ENCODE results near the gene PDE4B. TPM values are rescaled to one million over a fixed set of nuclear protein-coding genes. Genes with fewer than 3 reads are reported as not detected.

The PDE4B gene
- total and polyA plus RNA-seq, 10 of the 15 experiments (the other 5 are each of a cell fraction or from before 2014, with no cell fraction given), result 3.0 to 13.2 (median 5.7) TPM

DNA sequence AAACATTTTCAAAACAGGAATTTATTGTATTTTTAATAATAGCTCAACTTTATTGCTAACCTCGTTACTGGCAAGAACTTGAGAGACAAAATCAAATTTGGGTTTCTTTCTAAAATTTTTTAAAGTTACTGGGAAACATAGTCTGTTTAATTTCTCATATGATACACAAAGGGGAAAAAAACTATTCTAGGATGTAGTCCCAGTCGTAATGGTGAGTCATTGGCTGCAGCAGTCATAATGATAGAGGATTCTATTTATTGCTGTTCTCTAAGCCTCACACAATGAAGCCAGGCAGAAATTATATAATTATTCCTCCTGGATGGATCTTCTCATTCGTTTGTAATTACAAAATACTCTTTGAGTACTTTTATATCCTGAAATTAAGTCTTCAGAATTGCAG lies 414.8 kb downstream of the PDE4B start (continued):
- TF ChIP-seq, protein P1, sequence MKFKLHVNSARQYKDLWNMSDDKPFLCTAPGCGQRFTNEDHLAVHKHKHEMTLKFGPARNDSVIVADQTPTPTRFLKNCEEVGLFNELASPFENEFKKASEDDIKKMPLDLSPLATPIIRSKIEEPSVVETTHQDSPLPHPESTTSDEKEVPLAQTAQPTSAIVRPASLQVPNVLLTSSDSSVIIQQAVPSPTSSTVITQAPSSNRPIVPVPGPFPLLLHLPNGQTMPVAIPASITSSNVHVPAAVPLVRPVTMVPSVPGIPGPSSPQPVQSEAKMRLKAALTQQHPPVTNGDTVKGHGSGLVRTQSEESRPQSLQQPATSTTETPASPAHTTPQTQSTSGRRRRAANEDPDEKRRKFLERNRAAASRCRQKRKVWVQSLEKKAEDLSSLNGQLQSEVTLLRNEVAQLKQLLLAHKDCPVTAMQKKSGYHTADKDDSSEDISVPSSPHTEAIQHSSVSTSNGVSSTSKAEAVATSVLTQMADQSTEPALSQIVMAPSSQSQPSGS (IDR thresholded peaks at IDR 0.05; ENCODE audit: low read length), result no peak

- no TSS peak for BruUV-seq (replicated peaks)
- TF ChIP-seq BCL3 (IDR thresholded peaks at IDR 0.05; ENCODE audit: borderline replicate concordance, insufficient read depth, low read depth, low read length, poor library complexity, severe bottlenecking), result no peak
- TF ChIP-seq, protein P2, sequence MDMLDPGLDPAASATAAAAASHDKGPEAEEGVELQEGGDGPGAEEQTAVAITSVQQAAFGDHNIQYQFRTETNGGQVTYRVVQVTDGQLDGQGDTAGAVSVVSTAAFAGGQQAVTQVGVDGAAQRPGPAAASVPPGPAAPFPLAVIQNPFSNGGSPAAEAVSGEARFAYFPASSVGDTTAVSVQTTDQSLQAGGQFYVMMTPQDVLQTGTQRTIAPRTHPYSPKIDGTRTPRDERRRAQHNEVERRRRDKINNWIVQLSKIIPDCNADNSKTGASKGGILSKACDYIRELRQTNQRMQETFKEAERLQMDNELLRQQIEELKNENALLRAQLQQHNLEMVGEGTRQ (IDR thresholded peaks at IDR 0.05; ENCODE audit: borderline replicate concordance, low read depth, low read length), result no peak
- no peak for TF ChIP-seq EED (IDR thresholded peaks at IDR 0.05; ENCODE audit: low read depth)
- TF ChIP-seq KLF5 (IDR thresholded peaks at IDR 0.05; ENCODE audit: partially characterized antibody), result no peak
- no peak for TF ChIP-seq RUNX3 (IDR thresholded peaks at IDR 0.05; ENCODE audit: low read length)
- no peak for TF ChIP-seq ZSCAN29 (IDR thresholded peaks at IDR 0.05)
- TF ChIP-seq CBX3 (IDR thresholded peaks at IDR 0.05; ENCODE audit: borderline replicate concordance, low read depth), result no peak
- TF ChIP-seq POLR2AphosphoS5 (IDR thresholded peaks at IDR 0.05; ENCODE audit: low read length), result no peak
- TF ChIP-seq NRF1 (conservative IDR thresholded peaks at IDR 0.05; ENCODE audit: low read depth, low read length), result no peak
- no peak for TF ChIP-seq RCOR1 (conservative IDR thresholded peaks at IDR 0.05; ENCODE audit: low read depth, low read length)
- TF ChIP-seq ZNF217 (IDR thresholded peaks at IDR 0.05), result no peak
- TF ChIP-seq CREM (IDR thresholded peaks at IDR 0.05; ENCODE audit: low read depth), result no peak
- no peak for TF ChIP-seq LARP7 (IDR thresholded peaks at IDR 0.05)
- H3K4me1 ChIP-seq (ENCODE audit: control insufficient read depth, insufficient read depth, low read length), result no peaks in the 10 kb centered on the region
- no peak overlapping the region for H3K9ac ChIP-seq (ENCODE audit: control insufficient read depth, insufficient read depth, low read length)
- intact Hi-C loops (cut with micrococcal nuclease; ENCODE audit: unreplicated experiment), result no loop called here
- SMC1A ChIA-PET (ENCODE audit: uncharacterized antibody, unreplicated experiment), result interaction anchor here (0.9 to 1.2 kb wide), 4 partner anchors 9 to 236 kb away, joined by 3 to 5 read pairs (median 3); no protein-coding TSS in a partner anchor
- no peaks in the 10 kb centered on the region for H4K20me1 ChIP-seq (ENCODE audit: control insufficient read depth, insufficient read depth)
- no peak overlapping the region for H3K27ac ChIP-seq (ENCODE audit: control insufficient read depth, insufficient read depth)
- CTCF ChIA-PET, result interaction anchor here (0.7 to 1.1 kb wide), 3 partner anchors 34 to 636 kb away, joined by 3 to 5 read pairs (median 3); no protein-coding TSS in a partner anchor
- H3K4me2 ChIP-seq (ENCODE audit: control insufficient read depth, insufficient read depth), result no peak overlapping the region
- in situ Hi-C loops (cut with MboI), result no loop called here
- H3K36me3 ChIP-seq (ENCODE audit: control insufficient read depth in 2 of 2, insufficient read depth in 2 of 2, low read length in 1 of 2), result no peaks in the 10 kb centered on the region
- no peak for ATAC-seq
- H3K9me3 ChIP-seq (replicated peaks; ENCODE audit: control insufficient read depth, insufficient read depth, low read length), result no peaks in the 10 kb centered on the region
- no peak overlapping the region for H3K4me3 ChIP-seq
- H3K79me2 ChIP-seq (ENCODE audit: control insufficient read depth, insufficient read depth, low read length), result no peaks in the 10 kb centered on the region
- no peak for FAIRE-seq
- no peak overlapping the region for H2AFZ ChIP-seq (ENCODE audit: control insufficient read depth, low read depth, low read length)
- RAD21 ChIA-PET (ENCODE audit: unreplicated experiment), result no interaction called here
- no peak for DNase-seq (ENCODE audit: low read depth, low spot score)
- POLR2A ChIA-PET, result no interaction called here
- H3K27me3 ChIP-seq (replicated peaks in 1 of 2; ENCODE audit: control insufficient read depth in 2 of 2, insufficient read depth in 2 of 2, low read length in 1 of 2), result no peaks in the 10 kb centered on the region
Measured at GRCh38 chr1:66208632-66209031, 415.9 kb downstream of the PDE4B start.

Data from GM12878 (cell line).